HG03039 (cell line): ENCODE measurements around the gene NAA60.
"Not testable (repeated sequence)": the region's sequence is repeated elsewhere in the genome, so short reads cannot be mapped to it uniquely, and the experiment has no call there.

Experiments used
- ATAC-seq: cut with Tn5 transposase; IDR thresholded peaks from one replicate; pipeline ENCODE4 v1.9.1; 2021; ENCODE audit warnings: mild to moderate bottlenecking, moderate library complexity; ENCODE audit not compliant: unreplicated experiment

Gene NAA60

GRCh38 chr16:3461151-3461550 lies 17.7 kb downstream of the NAA60 start:
- ATAC-seq: no peak

DNA sequence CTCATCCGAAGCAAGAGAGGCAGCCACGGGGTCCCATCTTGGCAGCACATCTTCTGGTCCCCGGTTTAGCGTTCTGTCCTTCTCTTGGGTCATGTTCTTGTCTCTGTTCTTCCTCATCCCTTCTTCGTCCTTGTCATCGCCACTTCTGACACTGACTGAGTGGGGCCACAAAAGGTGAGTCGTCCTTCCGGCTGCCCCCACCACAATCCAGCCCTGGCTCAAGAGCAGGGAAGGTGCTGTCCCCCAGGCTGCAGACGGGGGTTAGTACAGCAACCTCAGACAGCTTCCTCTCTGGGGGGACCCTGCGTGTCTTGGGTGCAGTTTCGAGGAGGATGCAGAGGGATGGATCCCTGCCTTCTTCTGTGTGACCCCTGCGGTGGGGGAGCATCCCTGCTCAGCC lies 21.8 kb downstream of the NAA60 start:
- no peak for ATAC-seq

DNA sequence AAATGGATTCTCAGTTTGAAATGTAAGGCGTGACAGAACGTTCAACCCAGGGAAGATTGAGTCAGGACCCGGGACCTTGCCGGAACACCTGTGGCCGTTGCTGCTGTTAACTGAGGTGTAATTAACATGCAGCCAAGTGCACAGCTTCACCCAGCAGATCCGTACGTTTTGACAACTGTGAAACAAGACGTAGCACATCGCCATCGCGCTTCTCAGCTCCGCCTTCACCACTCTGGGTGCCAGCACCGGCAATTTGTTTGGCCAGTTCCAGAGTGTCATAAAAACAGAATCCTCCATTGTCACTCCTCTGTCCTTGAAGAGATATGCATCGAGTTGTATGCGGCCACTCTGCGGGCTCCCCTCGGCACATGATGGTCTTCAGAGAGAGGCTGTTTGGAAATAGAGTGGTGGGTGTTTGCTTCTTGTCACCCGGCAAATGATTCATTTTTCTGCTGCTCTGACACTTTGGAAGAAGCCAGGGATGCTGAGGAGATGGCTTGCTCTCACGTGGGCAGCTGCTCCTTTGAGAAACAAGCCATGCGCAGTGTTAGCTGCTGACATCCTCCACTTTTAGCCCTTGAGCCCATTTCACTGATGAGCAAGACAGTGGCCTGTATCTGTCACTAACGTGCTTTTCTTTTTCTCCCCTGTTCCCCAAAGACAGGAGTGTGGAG lies 22.6 kb downstream of the NAA60 start:
- ATAC-seq: no peak

GRCh38 chr16:3467182-3467581 lies 23.7 kb downstream of the NAA60 start:
- no peak for ATAC-seq

DNA sequence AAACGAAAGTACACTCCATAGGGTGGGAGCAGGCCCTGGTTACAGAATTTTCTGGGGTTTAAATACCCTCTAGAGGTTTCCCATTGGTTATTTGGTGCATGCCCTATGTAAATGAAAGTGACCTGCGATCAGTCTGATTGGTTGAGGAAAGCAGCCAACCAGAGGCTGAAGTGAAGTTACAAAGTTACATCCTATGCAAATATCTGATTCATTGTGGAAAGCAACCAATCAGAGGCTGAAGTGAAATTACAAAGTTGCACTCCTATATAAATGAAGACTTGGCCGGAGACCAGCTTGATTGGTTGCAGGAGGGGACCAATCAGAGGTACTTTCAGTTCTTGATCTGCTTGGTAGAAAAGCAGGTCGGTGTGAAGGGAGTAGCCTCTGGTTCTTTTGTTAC lies 24.4 kb downstream of the NAA60 start:
- no peak for ATAC-seq

DNA sequence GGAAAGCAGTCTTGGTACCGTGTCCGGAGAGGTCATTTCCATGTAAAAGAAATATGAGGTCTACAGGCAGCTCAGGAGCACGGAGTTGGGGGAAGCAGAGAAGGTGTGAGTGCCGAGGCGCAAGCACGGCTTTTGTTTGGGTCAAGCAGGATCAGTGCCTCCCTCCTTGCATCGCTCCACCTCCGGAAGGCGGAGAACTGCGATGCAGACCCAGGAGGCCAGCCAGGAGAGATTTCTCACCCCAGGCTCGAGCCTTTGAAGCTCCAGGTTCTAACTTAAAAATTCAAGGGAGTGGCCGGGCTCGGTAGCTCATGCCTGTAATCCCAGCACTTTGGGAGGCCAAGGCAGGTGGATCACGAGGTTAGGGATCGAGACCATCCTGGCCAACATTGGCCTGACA lies 25.0 kb downstream of the NAA60 start:
- ATAC-seq: no peak

- no peak for ATAC-seq
Observed at GRCh38 chr16:3469736-3470135, 26.3 kb downstream of the NAA60 start.

DNA sequence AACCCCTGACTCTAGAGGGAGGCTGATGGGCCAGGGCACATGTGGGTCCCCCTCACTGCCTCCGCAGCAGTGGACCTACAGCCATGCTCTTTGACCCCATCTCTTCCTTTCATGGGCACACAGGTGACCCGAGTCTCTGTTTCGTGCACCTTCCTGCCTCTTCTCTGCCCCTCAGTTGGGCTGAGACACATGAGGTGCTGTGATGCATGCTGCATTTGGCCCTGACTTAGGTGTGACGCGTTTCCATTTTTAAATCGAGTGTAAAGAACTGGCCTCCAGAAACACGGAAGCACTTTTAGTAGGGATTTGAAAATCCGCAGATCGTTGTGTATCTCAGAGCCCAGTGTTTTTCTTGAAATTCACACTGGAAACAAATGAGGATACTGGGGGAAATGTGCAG lies 27.2 kb downstream of the NAA60 start:
- no peak for ATAC-seq

- ATAC-seq: no peak
Observed at GRCh38 chr16:3471518-3472176, 28.2 kb downstream of the NAA60 start.

GRCh38 chr16:3472878-3473595 lies 29.6 kb downstream of the NAA60 start:
- no peak for ATAC-seq

- ATAC-seq: not testable (repeated sequence)
Observed at GRCh38 chr16:3473596-3473943, 30.1 kb downstream of the NAA60 start.

DNA sequence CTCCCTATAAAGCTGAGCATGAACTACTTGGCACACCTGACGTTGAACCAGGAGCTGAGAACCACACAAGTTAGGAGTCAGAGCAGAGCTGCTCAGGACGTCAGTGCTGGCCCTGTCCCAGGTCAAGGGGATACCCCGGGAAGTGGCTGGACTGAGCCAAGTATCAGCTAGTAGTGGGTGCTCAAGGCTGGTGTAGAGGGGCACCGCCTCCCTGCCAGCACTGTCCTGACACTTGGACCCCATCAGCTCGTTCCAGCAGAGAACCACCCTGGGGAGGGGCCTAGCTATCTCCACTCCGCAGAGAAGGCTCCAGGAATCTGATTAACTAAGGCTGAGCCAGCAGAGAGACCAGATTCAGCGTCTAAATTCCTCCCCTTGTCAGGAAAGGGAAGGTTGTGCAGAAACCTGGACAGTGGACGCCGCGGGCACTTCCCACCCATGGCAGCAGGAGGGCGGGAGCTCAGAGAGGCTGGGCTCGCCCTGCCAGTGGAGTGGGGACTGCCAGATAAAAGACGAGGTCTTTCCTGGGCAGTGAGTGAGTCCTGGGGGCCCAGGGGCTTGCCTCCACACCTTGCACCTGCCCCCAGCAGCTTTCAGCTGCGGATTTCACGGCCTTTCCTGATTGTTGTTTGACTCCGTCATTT lies 30.8 kb downstream of the NAA60 start:
- no peak for ATAC-seq

GRCh38 chr16:3474870-3475269 lies 31.4 kb downstream of the NAA60 start:
- ATAC-seq: not testable (repeated sequence)

- ATAC-seq: no peak
Observed at GRCh38 chr16:3475604-3476375, 32.3 kb downstream of the NAA60 start.

DNA sequence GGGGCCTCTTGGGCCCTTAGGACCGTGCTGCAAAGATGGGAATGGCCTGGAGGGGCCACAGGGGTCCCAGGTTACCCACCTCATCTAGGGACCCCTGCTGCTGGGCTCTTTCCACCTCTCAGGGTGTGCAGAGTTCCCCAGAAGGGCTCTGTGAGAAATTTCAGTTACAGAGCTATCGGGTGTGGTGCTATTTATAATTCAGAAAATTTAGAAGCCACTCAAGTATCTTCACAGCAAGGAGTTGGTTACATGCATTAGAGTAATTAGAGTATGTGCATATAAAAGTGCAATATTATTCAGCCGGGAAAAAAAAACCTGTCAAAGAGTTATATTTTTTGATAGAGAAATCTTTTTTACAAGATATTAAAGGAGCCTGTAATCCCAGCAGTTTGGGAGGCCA lies 32.9 kb downstream of the NAA60 start:
- no peak for ATAC-seq

DNA sequence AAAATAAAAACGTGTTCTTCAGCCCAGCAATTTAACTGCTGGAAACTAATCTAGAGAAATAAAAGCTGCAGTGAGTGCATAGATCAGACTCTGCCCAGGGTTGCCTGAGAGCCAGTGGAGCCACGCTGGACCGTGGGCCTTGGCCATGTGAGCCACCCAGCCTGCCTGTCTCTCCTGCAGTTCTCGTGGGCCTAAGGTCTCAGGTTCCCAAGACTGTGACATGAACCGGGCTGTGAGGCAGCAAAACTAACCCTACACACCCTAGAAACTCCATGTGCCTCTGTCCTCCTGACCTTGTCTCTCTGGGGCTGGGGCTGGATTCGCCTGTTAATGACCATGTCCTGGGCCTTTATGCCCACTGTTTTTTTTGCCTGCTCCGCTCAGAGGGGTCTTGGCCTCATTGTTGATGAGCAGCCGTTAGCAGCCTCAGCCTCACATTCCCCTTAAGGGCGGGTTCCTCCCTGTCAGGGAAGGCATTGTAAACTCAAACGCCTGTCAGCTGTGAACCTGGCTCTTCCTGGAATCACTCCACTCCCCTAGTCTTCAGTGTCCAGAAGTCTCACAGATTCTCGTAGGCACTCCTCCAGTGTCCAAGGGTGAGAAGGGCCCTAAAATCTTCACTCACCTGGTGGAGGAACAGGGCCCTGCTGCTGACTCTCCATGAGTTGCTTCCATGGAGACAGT lies 34.9 kb downstream of the NAA60 start:
- no peak for ATAC-seq

GRCh38 chr16:3479654-3480216 lies 36.3 kb downstream of the NAA60 start:
- ATAC-seq: no peak

GRCh38 chr16:3480901-3481695 lies 37.6 kb downstream of the NAA60 start:
- no peak for ATAC-seq
